Measurements from ENCODE around the gene WDR45.
"Not testable (repeated sequence)": the region's sequence is repeated elsewhere in the genome, so short reads cannot be mapped to it uniquely, and the experiment has no call there.

Gene WDR45

GRCh38 chrX:49079489-49080428 is at the start of gene WDR45:
TSS of gene WDR45 (minus strand) at chrX:49079887. CDS start at chrX:49078095, 1,792 bp downstream.
- DNase-seq (ENCODE audit: low spot score): peak; percentile 80

- no peak for DNase-seq (ENCODE audit: low spot score)
Measured at GRCh38 chrX:49129427-49129826, 49.7 kb upstream of the WDR45 start.

GRCh38 chrX:49127742-49128258 is 48.1 kb upstream of the WDR45 start:
- DNase-seq (ENCODE audit: low spot score): not testable (repeated sequence)

GRCh38 chrX:49122499-49122898 is 42.8 kb upstream of the WDR45 start:
- no peak for DNase-seq (ENCODE audit: low spot score)

- peak; percentile 31 for DNase-seq (ENCODE audit: low spot score)
Measured at GRCh38 chrX:49120091-49120490, 40.4 kb upstream of the WDR45 start.

- DNase-seq (ENCODE audit: low spot score): no peak
Measured at GRCh38 chrX:49117581-49117980, 37.9 kb upstream of the WDR45 start.

- DNase-seq (ENCODE audit: low spot score): no peak
Measured at GRCh38 chrX:49116716-49117115, 37.0 kb upstream of the WDR45 start.

- no peak for DNase-seq (ENCODE audit: low spot score)
Measured at GRCh38 chrX:49116076-49116475, 36.4 kb upstream of the WDR45 start.

- no peak for DNase-seq (ENCODE audit: low spot score)
Measured at GRCh38 chrX:49111791-49112190, 32.1 kb upstream of the WDR45 start.

- DNase-seq (ENCODE audit: low spot score): no peak
Measured at GRCh38 chrX:49110417-49110816, 30.7 kb upstream of the WDR45 start.

GRCh38 chrX:49108641-49109040 is 29.0 kb upstream of the WDR45 start:
- DNase-seq (ENCODE audit: low spot score): no peak

GRCh38 chrX:49106930-49107329 is 27.2 kb upstream of the WDR45 start:
- DNase-seq (ENCODE audit: low spot score): peak; percentile 63

- no peak for DNase-seq (ENCODE audit: low spot score)
Measured at GRCh38 chrX:49106296-49106695, 26.6 kb upstream of the WDR45 start.

GRCh38 chrX:49103637-49104036 is 23.9 kb upstream of the WDR45 start:
- DNase-seq (ENCODE audit: low spot score): no peak

GRCh38 chrX:49102190-49102589 is 22.5 kb upstream of the WDR45 start:
- no peak for DNase-seq (ENCODE audit: low spot score)

GRCh38 chrX:49101629-49101984 is 21.9 kb upstream of the WDR45 start:
- no peak for DNase-seq (ENCODE audit: low spot score)

- peak; percentile 92 for DNase-seq (ENCODE audit: low spot score)
Measured at GRCh38 chrX:49100704-49101628, 21.3 kb upstream of the WDR45 start.

- DNase-seq (ENCODE audit: low spot score): no peak
Measured at GRCh38 chrX:49096419-49096818, 16.7 kb upstream of the WDR45 start.

GRCh38 chrX:49089553-49089952 is 9.9 kb upstream of the WDR45 start:
- no peak for DNase-seq (ENCODE audit: low spot score)

- no peak for DNase-seq (ENCODE audit: low spot score)
Measured at GRCh38 chrX:49082271-49082871, 2.7 kb upstream of the WDR45 start.

- no peak for DNase-seq (ENCODE audit: low spot score)
Measured at GRCh38 chrX:49077941-49078340, 1.7 kb downstream of the WDR45 start.

- DNase-seq (ENCODE audit: low spot score): no peak
Measured at GRCh38 chrX:49075347-49075746, 4.3 kb downstream of the WDR45 start.
